Measurements from ENCODE around the gene SUPT20HL2.

DNA sequence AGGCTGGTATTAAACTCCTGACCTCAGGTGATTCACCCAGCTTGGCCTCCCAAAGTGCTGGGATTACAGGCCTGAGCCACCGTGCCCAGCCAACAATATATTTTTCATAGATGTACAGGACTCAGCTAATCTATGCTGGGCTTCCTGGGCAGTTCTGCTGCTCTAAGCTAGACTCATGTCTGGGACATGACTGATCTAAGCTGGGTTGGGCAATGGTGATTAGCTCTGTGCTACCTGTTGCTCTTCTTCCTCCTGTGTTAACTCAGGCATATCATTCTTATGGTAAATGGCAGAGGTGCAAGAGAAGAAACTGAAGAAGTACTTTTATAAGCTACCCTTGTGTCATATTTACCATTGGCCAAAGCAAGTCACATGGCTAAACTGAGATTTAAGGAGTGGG, 11.4 kb upstream of the SUPT20HL2 start:
- TF ChIP-seq, protein P1, sequence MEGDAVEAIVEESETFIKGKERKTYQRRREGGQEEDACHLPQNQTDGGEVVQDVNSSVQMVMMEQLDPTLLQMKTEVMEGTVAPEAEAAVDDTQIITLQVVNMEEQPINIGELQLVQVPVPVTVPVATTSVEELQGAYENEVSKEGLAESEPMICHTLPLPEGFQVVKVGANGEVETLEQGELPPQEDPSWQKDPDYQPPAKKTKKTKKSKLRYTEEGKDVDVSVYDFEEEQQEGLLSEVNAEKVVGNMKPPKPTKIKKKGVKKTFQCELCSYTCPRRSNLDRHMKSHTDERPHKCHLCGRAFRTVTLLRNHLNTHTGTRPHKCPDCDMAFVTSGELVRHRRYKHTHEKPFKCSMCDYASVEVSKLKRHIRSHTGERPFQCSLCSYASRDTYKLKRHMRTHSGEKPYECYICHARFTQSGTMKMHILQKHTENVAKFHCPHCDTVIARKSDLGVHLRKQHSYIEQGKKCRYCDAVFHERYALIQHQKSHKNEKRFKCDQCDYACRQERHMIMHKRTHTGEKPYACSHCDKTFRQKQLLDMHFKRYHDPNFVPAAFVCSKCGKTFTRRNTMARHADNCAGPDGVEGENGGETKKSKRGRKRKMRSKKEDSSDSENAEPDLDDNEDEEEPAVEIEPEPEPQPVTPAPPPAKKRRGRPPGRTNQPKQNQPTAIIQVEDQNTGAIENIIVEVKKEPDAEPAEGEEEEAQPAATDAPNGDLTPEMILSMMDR (IDR thresholded peaks at IDR 0.05): no peak
- TF ChIP-seq POLR2A (IDR thresholded peaks at IDR 0.05) (no peak), POLR2AphosphoS5 (IDR thresholded peaks at IDR 0.05) (no peak)

Data from gastroesophageal sphincter (tissue), 3 donors.